Mesendoderm (in vitro differentiated cells): ENCODE data around the gene LYST.
"Not testable (repeated sequence)": the region's sequence is repeated elsewhere in the genome, so short reads cannot be mapped to it uniquely, and the experiment has no call there.

Source experiments
- DNase-seq: peaks from one replicate; pipeline ENCODE4 v3.0.0; 2013
- H2AK5ac ChIP-seq: 2 replicates; pipeline ENCODE4 v1.6.1; 2013; ENCODE audit warnings: low read length, inconsistent platforms
- H2BK120ac ChIP-seq: 2 replicates; pipeline ENCODE4 v1.6.1; 2013; ENCODE audit warnings: low read depth, mild to moderate bottlenecking, low read length, moderate library complexity, mixed read lengths
- H2BK15ac ChIP-seq: replicated peaks from 2 replicates; pipeline ENCODE4 v1.6.1; 2013; ENCODE audit warnings: low read depth, mild to moderate bottlenecking, moderate library complexity
- H2BK5ac ChIP-seq: 2 replicates; pipeline ENCODE4 v1.6.1; 2013; ENCODE audit warnings: low read length, inconsistent platforms
- H3K18ac ChIP-seq: 2 replicates; pipeline ENCODE4 v1.6.1; 2013; ENCODE audit warnings: mild to moderate bottlenecking, low read length, mixed read lengths
- H3K23ac ChIP-seq: one replicate; pipeline ENCODE4 v1.6.1; 2013; ENCODE audit warnings: low read length
- H3K27ac ChIP-seq: 2 replicates; pipeline ENCODE4 v1.5.1; 2013; ENCODE audit warnings: low read depth, mild to moderate bottlenecking, inconsistent platforms, low read length, moderate library complexity
- H3K27me3 ChIP-seq: 2 replicates; pipeline ENCODE4 v1.6.1; 2013; ENCODE audit warnings: low read length, control low read depth, mild to moderate bottlenecking, inconsistent platforms; ENCODE audit not compliant: insufficient read depth, poor library complexity
- H3K36me3 ChIP-seq: 2 replicates; pipeline ENCODE4 v1.6.1; 2013; ENCODE audit warnings: low read length, inconsistent platforms; ENCODE audit not compliant: control insufficient read depth, insufficient read depth
- H3K4ac ChIP-seq: one replicate; pipeline ENCODE4 v1.6.1; 2013; ENCODE audit warnings: low read depth, mild to moderate bottlenecking, low read length, moderate library complexity
- H3K4me1 ChIP-seq: 2 replicates; pipeline ENCODE4 v1.6.1; 2013; ENCODE audit warnings: low read depth, low read length, inconsistent platforms; ENCODE audit not compliant: control insufficient read depth
- H3K4me2 ChIP-seq: 2 replicates; pipeline ENCODE4 v1.6.1; 2013; ENCODE audit warnings: low read length
- H3K4me3 ChIP-seq: 2 replicates; pipeline ENCODE4 v1.5.1; 2013; ENCODE audit warnings: mild to moderate bottlenecking, low read length
- H3K56ac ChIP-seq: one replicate; pipeline ENCODE4 v1.6.1; 2013; ENCODE audit warnings: low read length
- H3K79me1 ChIP-seq: 2 replicates; pipeline ENCODE4 v1.6.1; 2013; ENCODE audit warnings: low read length, inconsistent platforms
- H3K79me2 ChIP-seq: 2 replicates; pipeline ENCODE4 v1.6.1; 2013; ENCODE audit warnings: mild to moderate bottlenecking, low read length; ENCODE audit not compliant: control insufficient read depth, insufficient read depth
- H3K9ac ChIP-seq: 2 replicates; pipeline ENCODE4 v1.6.1; 2013; ENCODE audit warnings: low read length, inconsistent platforms
- H4K5ac ChIP-seq: one replicate; pipeline ENCODE4 v1.6.1; 2013; ENCODE audit warnings: low read length
- H4K8ac ChIP-seq: one replicate; pipeline ENCODE4 v1.6.1; 2013; ENCODE audit warnings: low read depth, mild to moderate bottlenecking, control low read depth, low read length, moderate library complexity
- WGBS: extraction: QIAGEN DNeasy Blood & Tissue Kit; methylation state at CpG from one replicate; pipeline ENCODE4 v1.1.7; 2013; ENCODE audit warnings: low lambda C conversion rate, missing lambda C conversion rate; ENCODE audit not compliant: insufficient coverage; ENCODE audit errors: extremely low coverage; 5-methylcytosine and 5-hydroxymethylcytosine counted together

LYST gene

DNA sequence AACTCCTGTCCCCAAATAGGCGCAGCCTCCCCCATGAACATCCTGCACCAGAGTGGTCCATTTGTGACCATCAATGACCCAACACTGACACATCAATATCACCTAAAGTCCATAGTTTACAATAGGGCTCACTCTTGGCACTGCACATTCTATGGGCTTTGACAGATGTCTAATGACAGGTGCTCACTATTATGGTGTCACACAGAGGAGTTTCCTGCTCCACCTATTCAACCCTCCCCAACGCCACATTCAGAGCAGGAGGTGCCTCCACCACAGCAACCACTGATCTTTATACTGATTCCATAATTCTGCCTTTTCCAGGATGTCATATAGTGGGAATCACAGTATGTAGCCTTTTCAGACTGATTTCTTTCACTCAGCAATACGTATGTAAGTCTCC, 241.4 kb downstream of the LYST start:
- no CpG with 5 or more reads among the region's 3 CpGs for WGBS
- H2BK15ac ChIP-seq, result no peak overlapping the region
- H4K8ac ChIP-seq, result no peak overlapping the region
- no peaks in the 10 kb centered on the region for H3K79me2 ChIP-seq
- H2AK5ac ChIP-seq, result no peak overlapping the region
- no peak overlapping the region for H3K23ac ChIP-seq
- no peak overlapping the region for H3K27ac ChIP-seq
- DNase-seq, result no peak
- no peaks in the 10 kb centered on the region for H3K36me3 ChIP-seq
- H2BK120ac ChIP-seq, result no peak overlapping the region
- no peak overlapping the region for H3K18ac ChIP-seq
- no peaks in the 10 kb centered on the region for H3K4me1 ChIP-seq
- no peak overlapping the region for H3K4me3 ChIP-seq
- H4K5ac ChIP-seq, result no peak overlapping the region
- no peak overlapping the region for H3K9ac ChIP-seq
- H3K4me2 ChIP-seq, result no peak overlapping the region
- H3K79me1 ChIP-seq, result no peaks in the 10 kb centered on the region
- no peak overlapping the region for H3K56ac ChIP-seq
- H3K27me3 ChIP-seq, result no peaks in the 10 kb centered on the region
- no peak overlapping the region for H3K4ac ChIP-seq
- no peak overlapping the region for H2BK5ac ChIP-seq

DNA sequence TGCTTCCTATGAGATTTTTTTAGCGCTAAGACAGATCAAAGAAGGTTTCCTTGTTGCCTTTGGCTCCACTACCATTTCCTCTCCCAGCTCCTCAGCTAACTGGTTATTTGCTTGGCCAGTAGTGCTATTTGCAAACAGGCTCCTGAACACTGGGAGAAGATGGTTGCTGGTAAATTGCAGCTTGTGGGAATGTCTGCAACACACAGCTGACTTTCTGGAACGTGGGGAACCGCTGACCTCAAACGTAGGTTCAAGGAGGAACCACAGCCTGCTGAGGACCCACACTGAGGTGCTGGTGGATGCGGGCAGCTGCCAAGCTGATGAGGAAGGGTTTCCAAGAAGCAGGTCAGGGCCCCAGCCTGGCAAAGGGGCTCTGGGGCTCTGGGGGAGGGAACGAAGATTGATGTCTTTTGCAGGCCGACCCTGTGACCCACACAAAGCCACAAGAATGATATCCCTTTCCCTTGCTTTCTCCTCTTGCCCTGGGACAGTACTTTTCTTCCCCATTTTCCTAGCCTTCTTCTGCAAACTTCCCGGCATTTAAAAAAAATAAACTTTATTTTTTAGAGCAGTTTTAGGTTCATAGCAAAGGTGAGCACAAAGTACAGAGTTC, 241.9 kb downstream of the LYST start:
- Histone ChIP-seq H3K27me3 (no peaks in the 10 kb centered on the region), H3K56ac (no peak overlapping the region), H4K5ac (no peak overlapping the region), H3K36me3 (no peaks in the 10 kb centered on the region), H3K4me2 (no peak overlapping the region), H4K8ac (no peak overlapping the region), H3K18ac (no peak overlapping the region), H3K79me2 (no peaks in the 10 kb centered on the region), H2BK120ac (no peak overlapping the region), H3K79me1 (no peaks in the 10 kb centered on the region), H3K4ac (no peak overlapping the region), H3K27ac (no peak overlapping the region), H3K9ac (no peak overlapping the region), H3K4me3 (no peak overlapping the region), H2AK5ac (no peak overlapping the region), H3K23ac (no peak overlapping the region), H3K4me1 (no peaks in the 10 kb centered on the region), H2BK15ac (no peak overlapping the region), H2BK5ac (no peak overlapping the region)
- no CpG with 5 or more reads among the region's 8 CpGs for WGBS
- DNase-seq, result no peak

DNA sequence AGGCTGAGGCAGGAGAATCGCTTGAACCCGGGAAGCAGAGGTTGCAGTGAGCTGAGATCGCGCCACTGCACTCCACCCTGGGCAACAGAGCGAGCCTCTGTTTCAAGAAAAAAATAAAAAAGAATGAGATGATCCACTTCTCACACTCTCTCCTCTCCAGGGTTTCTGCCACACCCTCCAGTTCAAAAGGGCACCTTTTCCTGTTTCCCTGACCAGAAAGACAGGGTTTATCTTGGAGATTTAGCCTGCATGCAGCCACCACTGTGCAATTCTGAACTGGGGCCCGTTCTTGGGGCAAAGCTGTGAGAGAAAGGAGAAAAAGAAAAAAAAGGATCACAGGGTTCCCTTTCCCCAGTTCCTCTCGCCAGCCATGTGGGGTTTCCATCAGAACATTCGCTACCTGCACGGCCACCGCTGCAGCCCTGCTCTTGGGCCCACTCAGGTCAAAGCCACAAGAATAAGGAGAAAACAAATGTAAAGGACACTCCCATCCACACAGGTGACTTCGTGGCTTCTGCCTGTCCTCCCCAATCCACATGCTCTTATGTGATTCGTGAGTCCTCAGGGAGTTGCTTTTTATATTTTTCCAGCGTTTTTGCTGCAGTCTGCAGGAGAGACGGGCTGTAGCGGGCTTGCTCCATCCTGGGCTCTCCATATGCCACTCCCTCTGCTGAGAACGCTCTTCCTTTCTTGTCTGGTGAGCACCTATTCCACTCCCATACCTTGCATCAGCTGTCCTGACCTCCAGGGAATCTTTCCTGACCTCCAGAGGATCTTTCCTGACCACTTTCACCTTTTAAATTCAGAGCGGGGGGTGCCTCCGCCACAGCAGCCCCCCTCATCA, 243.5 kb downstream of the LYST start:
- H3K79me1 ChIP-seq, result no peaks in the 10 kb centered on the region
- H2BK15ac ChIP-seq, result no peak overlapping the region
- no peaks in the 10 kb centered on the region for H3K36me3 ChIP-seq
- no peak overlapping the region for H2BK5ac ChIP-seq
- H3K27me3 ChIP-seq, result no peaks in the 10 kb centered on the region
- H4K5ac ChIP-seq, result no peak overlapping the region
- no peaks in the 10 kb centered on the region for H3K4me1 ChIP-seq
- H3K79me2 ChIP-seq, result no peaks in the 10 kb centered on the region
- no peak overlapping the region for H3K4me2 ChIP-seq
- no peak for DNase-seq
- no peak overlapping the region for H3K4ac ChIP-seq
- no peak overlapping the region for H3K56ac ChIP-seq
- no peak overlapping the region for H2AK5ac ChIP-seq
- no peak overlapping the region for H4K8ac ChIP-seq
- H3K18ac ChIP-seq, result no peak overlapping the region
- no peak overlapping the region for H3K27ac ChIP-seq
- no peak overlapping the region for H3K4me3 ChIP-seq
- no CpG with 5 or more reads among the region's 18 CpGs for WGBS
- no peak overlapping the region for H3K23ac ChIP-seq
- H2BK120ac ChIP-seq, result no peak overlapping the region
- H3K9ac ChIP-seq, result no peak overlapping the region

DNA sequence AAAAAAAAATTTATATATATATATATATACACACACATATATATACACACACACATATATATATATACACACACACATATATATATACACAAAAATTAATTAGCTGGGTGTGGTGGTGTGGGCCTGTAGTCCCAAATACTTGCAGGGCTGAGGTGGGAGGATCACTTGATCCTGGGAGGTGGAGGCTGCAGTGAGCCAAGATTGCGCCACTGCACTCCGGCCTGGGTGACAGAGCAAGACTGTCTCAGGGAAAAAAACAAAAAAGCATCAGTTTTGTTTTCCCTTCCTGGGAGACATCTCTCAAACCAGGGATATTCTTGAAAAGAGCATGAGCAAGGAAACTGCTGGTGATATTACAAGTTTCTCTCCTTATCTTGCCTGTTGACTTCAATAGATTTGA, 247.6 kb downstream of the LYST start:
- H3K18ac ChIP-seq, H3K56ac ChIP-seq, H2BK15ac ChIP-seq, H3K4me2 ChIP-seq, H3K4me3 ChIP-seq, H4K5ac ChIP-seq, H3K27ac ChIP-seq, DNase-seq, H3K23ac ChIP-seq, H4K8ac ChIP-seq, H3K79me2 ChIP-seq, H2AK5ac ChIP-seq, H3K4me1 ChIP-seq, H3K4ac ChIP-seq, H3K36me3 ChIP-seq, H2BK120ac ChIP-seq, H3K27me3 ChIP-seq, H2BK5ac ChIP-seq, H3K9ac ChIP-seq, H3K79me1 ChIP-seq: not testable (repeated sequence)
- WGBS, result no CpG with 5 or more reads among the region's 2 CpGs

DNA sequence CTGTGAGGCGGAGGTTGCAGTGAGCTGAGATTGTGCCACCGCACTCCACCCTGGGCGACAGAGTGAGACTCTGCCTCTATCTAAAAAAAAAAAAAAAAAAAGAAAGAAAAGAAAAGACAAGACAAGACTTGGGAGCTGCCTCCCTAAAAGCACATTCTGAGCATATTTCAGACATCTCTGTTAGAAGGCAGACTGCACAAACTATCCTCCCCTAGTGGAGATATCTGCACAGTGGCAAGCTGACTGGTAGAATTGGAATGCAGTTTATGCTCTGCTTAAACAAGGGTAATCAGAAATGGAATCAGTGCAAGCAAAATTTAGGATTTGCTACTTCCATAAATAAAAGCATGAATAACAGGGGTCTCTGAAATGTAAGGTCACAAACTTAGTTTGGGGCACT, 248.9 kb downstream of the LYST start:
- H3K79me2 ChIP-seq, result no peaks in the 10 kb centered on the region
- H2AK5ac ChIP-seq, result no peak overlapping the region
- H3K27ac ChIP-seq, result no peak overlapping the region
- no peak overlapping the region for H3K56ac ChIP-seq
- no peaks in the 10 kb centered on the region for H3K27me3 ChIP-seq
- no peak overlapping the region for H2BK15ac ChIP-seq
- WGBS, result no CpG with 5 or more reads among the region's 3 CpGs
- no peak overlapping the region for H4K8ac ChIP-seq
- no peaks in the 10 kb centered on the region for H3K79me1 ChIP-seq
- DNase-seq, result no peak
- H4K5ac ChIP-seq, result no peak overlapping the region
- H3K4ac ChIP-seq, result no peak overlapping the region
- H3K36me3 ChIP-seq, result no peaks in the 10 kb centered on the region
- no peak overlapping the region for H3K23ac ChIP-seq
- H3K4me3 ChIP-seq, result no peak overlapping the region
- H2BK120ac ChIP-seq, result no peak overlapping the region
- H3K4me1 ChIP-seq, result no peaks in the 10 kb centered on the region
- no peak overlapping the region for H3K4me2 ChIP-seq
- H2BK5ac ChIP-seq, result no peak overlapping the region
- no peak overlapping the region for H3K18ac ChIP-seq
- H3K9ac ChIP-seq, result no peak overlapping the region
